ENCODE data around the gene DEPDC7. TPM values are rescaled to one million over a fixed set of nuclear protein-coding genes. Genes with fewer than 3 reads are reported as not detected.
A peak's percentile ranks its signal among the peaks of the same experiment; 100 is the strongest.

The DEPDC7 gene
- total and polyA plus RNA-seq, 2 donors (not counting 1 experiment from before 2014, with no cell fraction given): 0.07 TPM; not detected in 1

- ATAC-seq (ENCODE audit: low read depth): no peak
- H3K4me3 Mint-ChIP-seq: peak overlapping the region; percentile 96
- no peaks in the 10 kb centered on the region for H3K9me3 Mint-ChIP-seq (ENCODE audit: insufficient read depth)
- peak overlapping the region; percentile 87 for H3K27ac Mint-ChIP-seq
- Histone ChIP-seq H3K9ac (ENCODE audit: low read length) (no peak overlapping the region), H3K27ac (ENCODE audit: low read length in 2 of 2) (peak overlapping the region in 1 of 2 donors; percentile 79), H4K20me1 (ENCODE audit: control insufficient read depth, insufficient read depth, low read length, poor library complexity, severe bottlenecking) (no peaks in the 10 kb centered on the region), H3K27me3 (replicated peaks in 1 of 4; ENCODE audit: control extremely low read depth in 1 of 4, control insufficient read depth in 3 of 4, insufficient read depth in 4 of 4, low read length in 3 of 4) (no peaks in the 10 kb centered on the region), H2AFZ (ENCODE audit: insufficient read depth, low read depth, low read length, poor library complexity, severe bottlenecking) (no peak overlapping the region), H3K79me2 (ENCODE audit: control insufficient read depth, insufficient read depth, low read length) (peaks cover 10% of the 10 kb centered on the region), H3K36me3 (replicated peaks in 1 of 2; ENCODE audit: control extremely low read depth in 1 of 2, control insufficient read depth in 1 of 2, extremely low read depth in 1 of 2, insufficient read depth in 2 of 2, low read length in 1 of 2) (peaks cover 3 to 14% of the 10 kb centered on the region in 2 experiments), H3K4me3 (ENCODE audit: control extremely low read depth in 1 of 5, extremely low read depth in 1 of 5, insufficient read depth in 1 of 5, low read depth in 2 of 5, low read length in 4 of 5) (peak overlapping the region in 1 of 5 experiments; percentile 95), H3K9me3 (ENCODE audit: control extremely low read depth in 1 of 3, control insufficient read depth in 2 of 3, insufficient read depth in 1 of 3, low read length in 2 of 3) (no peaks in the 10 kb centered on the region), H3K4me2 (replicated peaks; ENCODE audit: low read depth, low read length, poor library complexity, severe bottlenecking) (peak overlapping the region; percentile 87), H3K4me1 (ENCODE audit: control insufficient read depth in 2 of 2, insufficient read depth in 2 of 2, low read length in 2 of 2) (peaks cover 8 to 18% of the 10 kb centered on the region in 2 donors)
- ChIA-PET CTCF (interaction anchor here (3.3 kb wide), 1 partner anchor 24 kb away, joined by 19 read pairs; no protein-coding TSS in a partner anchor), POLR2A (no interaction called here)
- intact Hi-C loops (cut with micrococcal nuclease): no loop called here
- no peaks in the 10 kb centered on the region for H3K27me3 Mint-ChIP-seq
- peaks cover 16% of the 10 kb centered on the region for H3K4me1 Mint-ChIP-seq
- no peak for DNase-seq
- 69% methylated on average over 2 of the region's 5 CpGs for WGBS (ENCODE audit: insufficient coverage)
- TF ChIP-seq EZH2 (IDR thresholded peaks at IDR 0.05; ENCODE audit: borderline replicate concordance, insufficient read depth, low read depth, low read length, poor library complexity, severe bottlenecking) (no peak), CTCF (IDR thresholded peaks at IDR 0.05) (no peak)
Measured at GRCh38 chr11:33040862-33041453, 25.3 kb downstream of the DEPDC7 start.

DNA sequence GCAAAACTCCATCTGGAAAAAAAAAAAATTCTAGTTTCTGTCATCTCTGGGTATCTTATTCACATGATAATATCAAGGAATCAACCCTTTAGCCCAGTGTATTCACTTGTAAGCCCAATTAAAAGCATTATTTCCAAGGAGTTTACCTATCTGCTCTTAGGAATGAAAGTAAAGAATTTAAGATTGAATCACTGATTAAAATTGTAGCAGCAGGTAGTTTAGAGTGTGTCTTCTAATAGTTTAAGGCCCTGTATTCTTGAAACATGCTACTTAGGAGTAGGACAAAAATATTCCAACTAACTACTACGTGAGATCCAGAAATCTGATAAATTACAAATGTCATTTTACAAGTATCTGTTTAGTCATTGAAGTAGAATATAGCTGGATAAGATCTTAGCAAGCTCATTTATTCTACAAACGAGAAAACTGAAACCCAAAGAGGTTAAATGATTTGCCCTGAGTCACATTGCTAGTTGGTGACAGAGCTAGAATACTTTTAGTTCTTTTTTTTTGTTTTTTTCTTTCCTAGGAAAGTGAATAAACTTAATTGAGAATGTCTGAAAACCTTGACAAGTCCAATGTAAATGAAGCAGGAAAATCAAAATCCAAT lies 27.6 kb downstream of the DEPDC7 start:
- no peaks in the 10 kb centered on the region for H3K27me3 ChIP-seq (replicated peaks in 1 of 4; ENCODE audit: control extremely low read depth in 1 of 4, control insufficient read depth in 3 of 4, insufficient read depth in 4 of 4, low read length in 3 of 4)
- peaks cover 3 to 22% of the 10 kb centered on the region in 2 experiments for H3K36me3 ChIP-seq (replicated peaks in 1 of 2; ENCODE audit: control extremely low read depth in 1 of 2, control insufficient read depth in 1 of 2, extremely low read depth in 1 of 2, insufficient read depth in 2 of 2, low read length in 1 of 2)
- Mint-ChIP-seq H3K27ac (no peak overlapping the region), H3K4me3 (no peak overlapping the region), H3K27me3 (no peaks in the 10 kb centered on the region), H3K9me3 (ENCODE audit: insufficient read depth) (no peaks in the 10 kb centered on the region), H3K4me1 (peaks cover 16% of the 10 kb centered on the region)
- peaks cover 8 to 18% of the 10 kb centered on the region in 2 donors for H3K4me1 ChIP-seq (ENCODE audit: control insufficient read depth in 2 of 2, insufficient read depth in 2 of 2, low read length in 2 of 2)
- no peaks in the 10 kb centered on the region for H3K9me3 ChIP-seq (ENCODE audit: control extremely low read depth in 1 of 3, control insufficient read depth in 2 of 3, insufficient read depth in 1 of 3, low read length in 2 of 3)
- no peak overlapping the region for H3K27ac ChIP-seq (ENCODE audit: low read length in 2 of 2)
- no peak overlapping the region for H2AFZ ChIP-seq (ENCODE audit: insufficient read depth, low read depth, low read length, poor library complexity, severe bottlenecking)
- TF ChIP-seq EZH2 (IDR thresholded peaks at IDR 0.05; ENCODE audit: borderline replicate concordance, insufficient read depth, low read depth, low read length, poor library complexity, severe bottlenecking): no peak
- TF ChIP-seq CTCF (IDR thresholded peaks at IDR 0.05): no peak
- DNase-seq (no peak), ATAC-seq (ENCODE audit: low read depth) (no peak)
- no CpG with 5 or more reads among the region's 2 CpGs for WGBS (ENCODE audit: insufficient coverage)
- no peak overlapping the region for H3K9ac ChIP-seq (ENCODE audit: low read length)
- no peaks in the 10 kb centered on the region for H4K20me1 ChIP-seq (ENCODE audit: control insufficient read depth, insufficient read depth, low read length, poor library complexity, severe bottlenecking)
- H3K79me2 ChIP-seq (ENCODE audit: control insufficient read depth, insufficient read depth, low read length): peaks cover 10% of the 10 kb centered on the region
- H3K4me2 ChIP-seq (replicated peaks; ENCODE audit: low read depth, low read length, poor library complexity, severe bottlenecking): no peak overlapping the region
- intact Hi-C loops (cut with micrococcal nuclease): no loop called here
- ChIA-PET CTCF (no interaction called here), POLR2A (no interaction called here)
- no peak overlapping the region for H3K4me3 ChIP-seq (ENCODE audit: control extremely low read depth in 1 of 5, extremely low read depth in 1 of 5, insufficient read depth in 1 of 5, low read depth in 2 of 5, low read length in 4 of 5)

Measured in B cell (primary cell).